ENCODE measurements around the gene PTEN. TPM values are rescaled to one million over a fixed set of nuclear protein-coding genes. Genes with fewer than 3 reads are reported as not detected.
"Not testable (repeated sequence)": the region's sequence is repeated elsewhere in the genome, so short reads cannot be mapped to it uniquely, and the experiment has no call there.

Gene PTEN
- total RNA-seq, 1 donor from 2014 or later, result 72.7 TPM

- Mint-ChIP-seq H3K4me3 (no peak overlapping the region), H3K9me3 (no peaks in the 10 kb centered on the region), H3K27ac (no peak overlapping the region), H3K36me3 (no peaks in the 10 kb centered on the region), H3K27me3 (ENCODE audit: low read depth) (no peaks in the 10 kb centered on the region), H3K4me1 (peaks cover 27% of the 10 kb centered on the region)
- no peak for TF ChIP-seq CTCF (IDR thresholded peaks at IDR 0.05; ENCODE audit: unreplicated experiment)
- DNase-seq (ENCODE audit: low spot score in 2 of 2, unreplicated experiment in 2 of 2), result no peak
These were observed 9.4 kb downstream of the PTEN start for GRCh38 chr10:87872828-87873227.

GRCh38 chr10:87873656-87874055 lies 10.2 kb downstream of the PTEN start:
- H3K27me3 Mint-ChIP-seq (ENCODE audit: low read depth), result no peaks in the 10 kb centered on the region
- H3K36me3 Mint-ChIP-seq, result no peaks in the 10 kb centered on the region
- DNase-seq (ENCODE audit: low spot score in 2 of 2, unreplicated experiment in 2 of 2), result no peak
- no peaks in the 10 kb centered on the region for H3K9me3 Mint-ChIP-seq
- no peak overlapping the region for H3K27ac Mint-ChIP-seq
- TF ChIP-seq CTCF (IDR thresholded peaks at IDR 0.05; ENCODE audit: unreplicated experiment), result no peak
- H3K4me3 Mint-ChIP-seq, result no peak overlapping the region
- H3K4me1 Mint-ChIP-seq, result peaks cover 19% of the 10 kb centered on the region

- TF ChIP-seq CTCF (IDR thresholded peaks at IDR 0.05; ENCODE audit: unreplicated experiment), result no peak
- Mint-ChIP-seq H3K9me3 (peaks cover 5% of the 10 kb centered on the region), H3K27me3 (ENCODE audit: low read depth) (no peaks in the 10 kb centered on the region), H3K4me3 (no peak overlapping the region), H3K4me1 (peaks cover 10% of the 10 kb centered on the region), H3K36me3 (peaks cover 8% of the 10 kb centered on the region), H3K27ac (no peak overlapping the region)
- DNase-seq (ENCODE audit: low spot score in 2 of 2, unreplicated experiment in 2 of 2), result no peak
These were observed 12.6 kb downstream of the PTEN start for GRCh38 chr10:87875929-87876571.

- Mint-ChIP-seq H3K4me3 (no peak overlapping the region), H3K9me3 (peaks cover 6% of the 10 kb centered on the region), H3K4me1 (peaks cover 3% of the 10 kb centered on the region), H3K36me3 (peaks cover 22% of the 10 kb centered on the region), H3K27me3 (ENCODE audit: low read depth) (no peaks in the 10 kb centered on the region), H3K27ac (peak overlapping the region; percentile 5)
- DNase-seq (ENCODE audit: low spot score in 2 of 2, unreplicated experiment in 2 of 2), result no peak
- TF ChIP-seq CTCF (IDR thresholded peaks at IDR 0.05; ENCODE audit: unreplicated experiment), result no peak
These were observed 15.4 kb downstream of the PTEN start for GRCh38 chr10:87878664-87879459.

- Mint-ChIP-seq H3K27ac (no peak overlapping the region), H3K9me3 (peaks cover 6% of the 10 kb centered on the region), H3K4me3 (no peak overlapping the region), H3K27me3 (ENCODE audit: low read depth) (no peaks in the 10 kb centered on the region), H3K4me1 (peaks cover 3% of the 10 kb centered on the region), H3K36me3 (peaks cover 22% of the 10 kb centered on the region)
- no peak for TF ChIP-seq CTCF (IDR thresholded peaks at IDR 0.05; ENCODE audit: unreplicated experiment)
- no peak for DNase-seq (ENCODE audit: low spot score in 2 of 2, unreplicated experiment in 2 of 2)
These were observed 16.9 kb downstream of the PTEN start for GRCh38 chr10:87880336-87880735.

- not testable (repeated sequence) for H3K4me3 Mint-ChIP-seq; DNase-seq (ENCODE audit: low spot score in 2 of 2, unreplicated experiment in 2 of 2); H3K27me3 Mint-ChIP-seq (ENCODE audit: low read depth); H3K27ac Mint-ChIP-seq; H3K4me1 Mint-ChIP-seq
- Mint-ChIP-seq H3K9me3 (peaks cover 14% of the 10 kb centered on the region), H3K36me3 (peaks cover 33% of the 10 kb centered on the region)
These were observed 18.1 kb downstream of the PTEN start for GRCh38 chr10:87881373-87882059.

All from mesothelial cell of epicardium (in vitro differentiated cells).